ENCODE results near the gene FAH.

GRCh38 chr15:80163897-80164296, 11.1 kb downstream of the FAH start:
- TF ChIP-seq CTCF (optimal IDR thresholded peaks at IDR 0.05 in 1 of 3, IDR thresholded peaks at IDR 0.05 in 1 of 3, conservative IDR thresholded peaks at IDR 0.05 in 1 of 3; ENCODE audit: extremely low read depth in 1 of 3, insufficient read depth in 2 of 3, low read length in 3 of 3): no peak
- no peak for TF ChIP-seq EZH2 (IDR thresholded peaks at IDR 0.05; ENCODE audit: low read length)

All from keratinocyte (primary cell).